IPS-18c (cell line): Measurements from ENCODE around the gene ANKK1.

ENCODE experiments used
- H3K4me3 ChIP-seq: 2 replicates; pipeline ENCODE4 v1.7.0; 2013; ENCODE audit warnings: low read depth, mild to moderate bottlenecking, low read length, moderate library complexity; ENCODE audit not compliant: insufficient read depth
- H3K9me3 ChIP-seq: one replicate; pipeline ENCODE4 v1.6.1; 2013; ENCODE audit warnings: mild to moderate bottlenecking, low read length, moderate library complexity; ENCODE audit not compliant: control insufficient read depth, insufficient read depth

Gene ANKK1

DNA sequence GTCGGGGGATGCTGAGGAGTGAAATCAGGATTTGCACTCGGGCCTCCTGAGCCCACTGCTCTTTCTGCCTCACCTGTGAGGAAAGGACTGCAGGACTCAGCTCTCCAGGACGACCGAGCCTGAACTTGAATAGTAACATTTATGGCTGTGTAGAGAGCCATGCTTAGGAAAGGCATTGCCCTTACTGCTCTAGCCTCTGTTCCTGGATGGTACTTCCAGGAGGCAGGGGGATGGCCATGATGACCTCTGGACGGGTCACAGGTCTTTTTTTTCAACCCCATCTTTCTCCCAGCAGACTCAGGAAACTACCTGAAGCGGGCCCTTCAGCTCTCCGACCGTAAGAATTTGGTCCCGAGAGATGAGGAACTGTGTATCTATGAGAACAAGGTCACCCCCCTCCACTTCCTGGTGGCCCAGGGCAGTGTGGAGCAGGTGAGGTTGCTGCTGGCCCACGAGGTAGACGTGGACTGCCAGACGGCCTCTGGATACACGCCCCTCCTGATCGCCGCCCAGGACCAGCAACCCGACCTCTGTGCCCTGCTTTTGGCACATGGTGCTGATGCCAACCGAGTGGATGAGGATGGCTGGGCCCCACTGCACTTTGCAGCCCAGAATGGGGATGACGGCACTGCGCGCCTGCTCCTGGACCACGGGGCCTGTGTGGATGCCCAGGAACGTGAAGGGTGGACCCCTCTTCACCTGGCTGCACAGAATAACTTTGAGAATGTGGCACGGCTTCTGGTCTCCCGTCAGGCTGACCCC is 11.3 kb downstream of the ANKK1 start:
- Histone ChIP-seq H3K9me3 (no peaks in the 10 kb centered on the region), H3K4me3 (no peak overlapping the region)

DNA sequence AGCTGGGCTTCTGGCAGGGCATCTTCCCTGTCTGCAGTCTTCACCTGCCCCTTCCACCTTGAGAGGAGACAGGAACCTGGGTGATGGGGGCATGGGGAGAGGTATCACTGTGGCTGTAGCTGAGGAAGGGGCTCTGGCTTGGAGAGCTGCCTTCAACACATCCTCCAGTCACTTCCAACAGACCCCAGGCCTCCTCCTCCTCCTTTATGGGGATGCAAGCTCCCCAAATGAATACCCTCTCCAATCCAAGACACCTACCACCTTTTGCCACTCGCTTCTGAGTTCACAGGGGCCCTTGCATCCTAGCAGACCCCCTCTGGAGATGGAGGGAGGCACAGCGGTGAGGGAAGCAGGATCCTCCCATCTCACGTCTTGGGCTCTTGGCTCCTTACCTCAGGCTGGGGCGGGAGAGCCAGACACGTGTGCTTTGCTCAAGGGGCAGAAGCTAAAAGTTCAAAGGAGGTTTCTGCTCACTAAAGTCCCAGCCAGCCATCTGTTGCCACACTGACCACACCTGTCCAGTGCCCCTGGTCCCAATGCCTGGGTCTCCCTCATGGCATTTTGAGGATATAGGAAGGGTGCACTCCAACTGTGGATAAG is 13.2 kb downstream of the ANKK1 start:
- H3K9me3 ChIP-seq: no peaks in the 10 kb centered on the region
- H3K4me3 ChIP-seq: no peak overlapping the region

DNA sequence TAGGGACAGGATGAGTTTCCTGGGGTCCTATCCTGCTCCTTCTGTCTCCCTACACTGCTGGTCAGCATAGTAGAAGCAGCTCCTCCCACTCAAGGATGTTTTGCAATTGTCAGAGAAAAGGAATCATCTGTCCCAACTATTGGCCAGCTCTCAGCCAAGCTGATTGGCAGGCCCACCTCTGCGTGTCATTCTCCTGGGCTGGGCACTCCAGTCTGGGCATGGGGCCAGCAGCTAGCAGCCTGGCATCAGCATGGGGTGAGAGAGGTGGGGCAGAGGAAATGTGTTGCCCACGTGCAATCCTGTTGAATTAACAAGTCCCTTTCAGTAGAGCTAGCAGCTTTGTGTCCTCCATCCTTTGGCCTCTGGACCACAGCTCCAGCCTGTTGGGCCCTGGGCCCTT is 14.1 kb downstream of the ANKK1 start:
- no peak overlapping the region for H3K4me3 ChIP-seq
- H3K9me3 ChIP-seq: no peaks in the 10 kb centered on the region

DNA sequence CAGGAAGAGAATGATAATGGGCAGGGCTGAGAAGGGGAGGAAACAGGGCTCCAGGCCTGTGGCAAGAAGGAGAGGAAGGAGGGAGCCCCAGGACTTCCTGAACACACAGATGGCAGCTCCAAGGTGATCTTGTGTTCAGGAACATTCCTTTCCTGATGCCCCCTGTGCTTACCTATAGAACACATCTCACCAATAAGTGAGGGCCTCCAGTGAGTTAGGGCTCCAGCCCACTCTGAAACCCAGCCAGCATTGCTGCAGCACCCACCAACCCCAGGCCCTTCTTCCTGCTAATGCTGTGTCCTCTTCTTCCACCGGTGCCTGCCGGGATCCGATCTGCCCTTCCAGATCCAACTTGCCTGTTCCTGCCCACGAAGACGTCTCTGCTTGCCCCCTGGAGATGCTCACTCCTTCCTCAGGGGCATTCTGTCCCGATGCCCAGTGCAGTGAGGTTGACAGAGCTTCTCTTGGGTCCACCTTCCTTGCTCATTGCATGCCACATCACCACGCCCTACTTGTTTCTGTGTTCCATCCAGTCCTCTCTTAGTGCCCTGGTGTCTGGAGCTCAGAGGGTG is 17.4 kb downstream of the ANKK1 start:
- H3K4me3 ChIP-seq: no peak overlapping the region
- no peaks in the 10 kb centered on the region for H3K9me3 ChIP-seq

DNA sequence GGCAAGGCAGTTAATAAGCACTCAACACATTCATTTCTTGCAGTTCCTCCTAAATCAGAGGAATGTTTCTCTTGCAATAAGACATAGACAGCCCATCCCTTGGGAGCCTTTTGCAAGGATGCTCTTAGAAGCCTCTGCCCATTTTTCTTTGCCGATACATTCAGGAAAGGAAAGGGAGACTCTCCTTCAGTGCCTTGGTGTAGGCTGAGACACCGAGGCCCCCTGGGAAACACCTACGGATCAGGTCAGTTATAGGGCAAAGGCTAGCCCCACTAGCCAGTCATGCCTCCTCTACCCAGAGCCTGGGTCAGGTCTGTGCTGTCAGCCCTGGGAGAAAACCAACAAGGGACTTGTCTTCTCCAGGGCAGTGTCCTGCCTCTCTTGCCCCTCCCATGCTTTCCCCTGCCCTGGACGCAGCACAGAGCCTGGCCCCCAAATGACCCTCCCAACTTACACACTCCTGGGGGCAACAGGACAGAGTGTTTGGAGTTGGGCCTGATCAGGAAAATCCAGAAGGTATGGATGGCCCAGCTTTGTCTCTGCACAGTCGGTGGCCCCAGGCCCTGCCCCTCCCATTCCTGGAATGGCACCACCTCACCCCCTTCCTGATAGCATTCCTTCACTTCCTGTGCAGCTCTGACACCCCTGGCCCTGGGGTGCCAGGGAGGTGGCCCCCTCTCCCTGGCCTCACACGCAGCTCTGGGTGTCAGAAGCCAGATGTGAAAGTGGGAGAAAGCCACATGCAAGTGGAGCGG is 18.3 kb downstream of the ANKK1 start:
- no peaks in the 10 kb centered on the region for H3K9me3 ChIP-seq

DNA sequence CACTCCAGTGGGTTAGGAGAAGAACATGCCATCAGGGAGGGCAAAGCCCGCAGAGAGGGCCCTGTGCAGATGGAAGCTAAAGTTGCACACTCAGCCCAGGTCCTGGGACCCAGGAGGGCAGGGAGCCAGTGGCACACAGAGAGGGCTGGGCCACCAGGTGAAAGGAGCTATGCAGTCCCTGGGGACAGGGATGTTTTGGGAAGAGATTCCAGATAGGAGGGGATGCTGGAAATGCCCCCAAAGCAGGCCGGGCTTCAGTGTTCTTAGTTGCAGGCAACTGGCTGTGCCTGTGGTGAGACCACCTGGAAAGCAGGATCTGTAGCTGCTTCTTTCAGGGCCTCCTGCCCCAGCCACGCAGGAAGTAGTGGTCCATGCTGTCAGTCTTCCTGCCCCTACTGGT is 19.6 kb downstream of the ANKK1 start:
- Histone ChIP-seq H3K9me3 (no peaks in the 10 kb centered on the region), H3K4me3 (no peak overlapping the region)

More for the DNA sequence above, 18.3 kb downstream of the ANKK1 start:
- no peak overlapping the region for H3K4me3 ChIP-seq

DNA sequence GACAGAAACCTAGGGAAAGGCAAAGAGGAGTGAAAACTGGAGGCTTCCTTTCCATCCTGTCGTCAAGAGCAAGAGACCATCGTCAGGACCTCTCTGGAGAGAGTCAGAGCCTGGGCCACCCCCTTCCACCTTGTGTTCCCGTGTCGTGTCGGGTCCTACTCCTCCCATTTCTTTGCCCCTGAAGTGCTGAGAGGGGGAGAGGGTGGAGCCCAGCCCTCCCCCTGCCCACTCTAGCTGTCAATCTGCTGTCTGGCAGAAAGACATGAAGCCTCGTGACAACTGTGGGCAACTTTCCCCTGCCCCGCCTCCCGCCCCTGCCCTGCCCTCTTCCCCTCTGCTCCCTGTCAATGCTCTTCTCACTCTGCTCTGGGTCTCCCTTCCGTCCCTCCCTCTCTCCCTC is 20.6 kb downstream of the ANKK1 start:
- no peak overlapping the region for H3K4me3 ChIP-seq
- H3K9me3 ChIP-seq: no peaks in the 10 kb centered on the region

DNA sequence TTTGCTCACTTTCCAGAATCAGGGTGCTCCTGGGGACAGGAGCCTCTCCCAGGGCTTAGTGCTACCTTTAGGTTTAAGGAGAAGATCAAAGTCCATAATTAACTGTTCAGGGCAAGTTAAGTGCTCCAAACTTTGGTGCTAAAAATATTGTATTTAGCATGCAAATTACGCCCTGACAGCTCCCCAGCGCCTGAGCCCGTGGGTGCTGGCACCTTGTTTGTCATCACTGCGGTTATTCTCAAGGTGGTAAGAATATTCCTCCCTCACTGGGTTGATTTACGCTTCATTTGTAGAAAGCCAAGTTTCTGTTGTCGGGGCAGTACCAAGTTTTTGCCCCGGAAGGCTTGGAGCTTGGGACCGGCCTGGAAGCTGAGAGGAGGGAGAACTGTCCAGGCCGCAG is 21.3 kb downstream of the ANKK1 start:
- Histone ChIP-seq H3K4me3 (no peak overlapping the region), H3K9me3 (no peaks in the 10 kb centered on the region)

DNA sequence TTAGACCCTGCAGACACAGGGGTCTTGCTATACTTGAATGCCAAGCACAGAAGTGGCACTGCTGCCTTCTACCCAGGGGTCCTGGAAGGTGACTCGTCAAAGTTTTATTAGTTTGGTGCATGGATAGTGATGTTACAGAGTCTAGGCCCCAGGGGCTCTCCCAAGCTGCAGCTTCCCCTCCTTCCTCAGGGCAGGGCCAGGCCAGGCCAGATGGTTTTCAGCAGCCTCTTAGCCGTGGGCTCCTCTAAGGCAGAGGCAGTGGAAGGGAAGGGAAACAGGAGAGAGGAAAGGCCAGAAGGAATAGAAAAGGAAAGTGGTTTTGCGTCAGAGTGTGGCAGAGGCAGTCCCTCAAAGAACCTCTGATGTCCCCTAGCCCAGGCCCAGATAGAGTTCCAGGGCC is 21.9 kb downstream of the ANKK1 start:
- Histone ChIP-seq H3K4me3 (no peak overlapping the region), H3K9me3 (no peaks in the 10 kb centered on the region)

DNA sequence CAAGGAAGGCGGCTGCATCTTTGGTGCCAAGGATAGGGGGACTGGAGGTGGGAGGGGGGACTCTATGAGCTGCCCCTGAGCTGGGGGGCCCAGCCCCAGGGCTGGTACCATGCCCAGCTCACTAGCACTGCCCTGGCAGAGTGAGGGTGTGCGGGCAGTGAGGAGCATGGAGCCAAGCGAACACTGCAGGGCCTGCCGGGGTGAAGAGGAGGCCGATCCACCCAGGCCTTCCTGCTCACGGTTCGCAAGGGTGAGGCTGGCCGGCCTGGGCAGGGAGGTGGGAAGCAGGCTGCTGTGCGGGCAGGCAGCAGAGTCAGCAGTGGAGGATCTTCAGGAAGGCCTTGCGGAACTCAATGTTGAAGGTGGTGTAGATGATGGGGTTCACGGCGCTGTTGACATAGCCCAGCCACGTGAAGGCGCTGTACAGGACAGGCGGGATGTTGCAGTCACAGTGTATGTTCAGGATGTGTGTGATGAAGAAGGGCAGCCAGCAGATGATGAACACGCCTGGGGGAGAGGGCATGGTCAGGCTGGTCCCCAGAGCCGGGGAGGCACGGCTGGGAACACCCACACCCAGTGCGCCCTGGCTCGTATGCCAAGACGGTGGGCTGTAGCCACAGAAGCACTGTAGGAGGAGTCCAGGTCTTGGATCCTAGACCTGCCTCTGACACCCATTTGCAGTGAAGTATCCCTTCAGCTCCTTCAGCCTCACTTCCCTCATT is 23.0 kb downstream of the ANKK1 start:
- H3K9me3 ChIP-seq: no peaks in the 10 kb centered on the region
- H3K4me3 ChIP-seq: no peak overlapping the region

DNA sequence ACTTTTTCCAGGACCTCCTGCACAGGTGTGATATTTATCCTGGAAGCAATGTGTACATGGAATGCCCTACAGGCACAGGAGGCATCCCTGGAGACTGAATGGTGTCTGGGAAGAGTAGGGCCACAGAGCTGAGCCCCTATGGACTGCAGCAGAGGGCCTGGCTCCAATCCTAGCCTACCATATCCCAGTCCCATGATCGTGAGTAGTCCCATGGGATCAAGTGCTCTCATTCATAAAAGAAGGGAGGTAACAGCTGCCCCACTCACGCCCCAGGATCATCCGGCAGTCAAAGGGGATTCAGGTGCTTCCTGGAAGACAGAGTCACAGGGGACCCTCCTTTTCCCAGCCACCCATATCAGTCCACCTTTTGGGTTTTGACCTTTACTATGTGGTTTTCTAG is 24.0 kb downstream of the ANKK1 start:
- Histone ChIP-seq H3K9me3 (no peaks in the 10 kb centered on the region), H3K4me3 (no peak overlapping the region)

DNA sequence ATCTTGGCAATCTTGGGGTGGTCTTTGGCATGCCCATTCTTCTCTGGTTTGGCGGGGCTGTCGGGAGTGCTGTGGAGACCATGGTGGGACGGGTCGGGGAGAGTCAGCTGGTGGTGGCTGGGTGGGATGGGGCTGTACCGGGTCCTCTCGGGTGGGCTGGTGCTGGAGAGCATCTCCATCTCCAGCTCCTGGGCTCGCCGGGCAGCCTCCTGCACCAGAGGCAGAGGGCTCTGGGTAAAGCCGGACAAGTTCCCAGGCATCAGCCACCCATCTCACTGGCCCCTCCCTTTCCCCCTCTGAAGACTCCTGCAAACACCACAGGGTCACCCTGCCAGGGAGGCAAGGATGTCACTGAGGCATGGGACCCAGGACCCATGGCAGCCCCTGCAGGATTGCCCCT is 25.1 kb downstream of the ANKK1 start:
- Histone ChIP-seq H3K9me3 (no peaks in the 10 kb centered on the region), H3K4me3 (no peak overlapping the region)

DNA sequence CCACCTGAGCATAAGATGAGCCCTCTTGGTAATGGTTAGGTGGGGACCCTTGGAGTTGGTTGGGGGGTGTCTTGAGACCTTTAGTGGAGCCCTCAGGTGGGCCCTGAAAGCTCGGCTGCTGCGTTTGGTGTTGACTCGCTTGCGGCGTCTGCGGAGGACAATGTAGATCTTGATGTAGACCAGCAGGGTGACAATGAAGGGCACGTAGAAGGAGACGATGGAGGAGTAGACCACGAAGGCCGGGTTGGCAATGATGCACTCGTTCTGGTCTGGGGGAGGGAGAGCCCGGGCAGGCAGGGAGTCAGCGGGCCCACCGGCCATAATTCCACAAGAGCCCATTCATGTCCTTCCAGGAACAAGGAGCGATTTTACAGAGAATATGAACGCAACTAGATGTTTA is 27.8 kb downstream of the ANKK1 start:
- no peak overlapping the region for H3K4me3 ChIP-seq
- no peaks in the 10 kb centered on the region for H3K9me3 ChIP-seq

DNA sequence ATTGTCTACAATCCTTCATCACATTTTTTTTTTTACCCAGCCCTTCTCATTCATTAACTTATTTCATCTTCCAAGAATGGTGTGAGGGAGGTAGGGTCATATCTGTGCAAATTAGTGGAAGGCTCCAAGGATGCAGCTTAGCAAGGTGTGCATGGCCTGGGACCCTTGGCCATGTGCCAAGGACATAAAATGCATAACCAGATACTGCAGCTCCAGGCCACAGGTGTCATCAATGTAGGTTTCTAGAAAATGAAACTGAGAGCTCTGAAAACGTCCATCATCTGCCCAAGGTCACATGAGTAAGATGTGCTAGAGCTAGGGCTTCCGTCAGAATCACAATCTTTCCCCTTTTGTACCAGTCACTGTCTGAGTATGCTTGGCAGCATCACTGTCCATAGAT is 29.8 kb downstream of the ANKK1 start:
- no peak overlapping the region for H3K4me3 ChIP-seq
- no peaks in the 10 kb centered on the region for H3K9me3 ChIP-seq

DNA sequence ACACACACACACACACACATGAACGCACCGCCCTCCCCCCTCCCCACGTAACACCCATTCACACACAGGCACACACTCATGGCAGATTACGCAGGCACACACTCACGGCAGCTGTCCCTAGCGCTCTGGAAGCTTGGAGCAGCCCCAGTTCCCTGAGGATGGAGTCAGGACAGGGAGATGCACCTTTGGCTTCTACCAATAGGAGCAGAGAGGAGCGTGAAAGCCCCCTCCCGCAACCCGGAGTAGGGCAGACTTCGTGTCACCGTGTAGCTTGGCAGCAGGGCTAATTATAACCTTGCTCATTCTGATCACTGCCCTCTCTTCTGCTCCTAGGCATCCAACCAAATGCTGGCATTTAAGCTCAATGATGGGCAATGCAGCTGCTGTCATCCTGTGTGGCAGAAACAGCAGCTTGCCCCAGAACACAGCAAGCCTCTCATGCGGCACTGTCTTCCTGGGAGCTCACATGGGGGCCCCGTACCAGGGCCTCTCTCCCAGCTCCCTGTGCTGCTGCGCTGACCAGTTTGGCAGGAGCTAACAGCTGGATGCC is 31.9 kb downstream of the ANKK1 start:
- Histone ChIP-seq H3K4me3 (no peak overlapping the region), H3K9me3 (no peaks in the 10 kb centered on the region)

DNA sequence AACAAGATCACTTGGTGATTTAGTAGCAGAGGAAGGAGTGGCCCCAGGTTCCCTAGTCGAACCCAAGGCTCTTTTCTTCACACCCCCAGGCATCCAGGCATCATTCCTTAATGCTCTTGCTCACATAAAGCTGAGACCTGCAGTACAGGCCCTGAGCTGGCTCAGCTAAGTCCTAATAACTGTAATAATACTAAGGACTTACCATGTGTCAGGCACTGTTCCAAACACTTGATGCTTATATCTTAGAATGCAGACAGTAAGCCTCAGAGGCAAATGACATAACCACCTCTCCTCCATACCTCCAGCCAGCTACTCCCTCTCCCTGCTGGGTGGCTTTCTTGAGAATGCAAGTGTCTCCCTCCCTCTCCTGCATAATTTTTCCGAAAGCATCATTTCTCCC is 33.2 kb downstream of the ANKK1 start:
- Histone ChIP-seq H3K9me3 (no peaks in the 10 kb centered on the region), H3K4me3 (no peak overlapping the region)

DNA sequence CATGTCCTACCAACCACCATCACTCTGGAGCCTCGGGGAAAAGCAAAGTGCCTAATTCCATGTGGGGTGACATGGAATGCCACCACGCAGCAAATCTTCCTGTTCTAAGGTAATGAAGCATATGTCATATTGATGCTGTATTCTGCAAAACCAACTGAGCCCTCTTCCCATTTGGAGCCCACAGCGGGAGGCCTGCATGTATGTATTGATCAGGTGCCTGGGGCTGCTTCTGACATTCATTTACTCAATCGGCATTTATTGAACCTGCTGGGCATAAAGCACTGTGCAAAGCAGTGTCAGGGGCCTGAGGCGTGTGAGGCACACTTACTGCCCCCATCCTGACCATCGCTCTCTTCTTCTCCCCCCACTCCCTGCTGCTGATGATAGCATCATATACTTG is 39.1 kb downstream of the ANKK1 start:
- Histone ChIP-seq H3K9me3 (no peaks in the 10 kb centered on the region), H3K4me3 (no peak overlapping the region)
